H1 (cell line): ENCODE results near the gene TBRG4. TPM values are rescaled to one million over a fixed set of nuclear protein-coding genes. Genes with fewer than 3 reads are reported as not detected.

Experiments used
- POU5F1 ChIP-seq: IDR thresholded peaks from 2 replicates; pipeline ENCODE4 v1.6.1; 2011; ENCODE audit warnings: low read depth, mild to moderate bottlenecking, low read length, moderate library complexity
- polyA plus RNA-seq, 7 experiments: library from polyadenylated mRNA; depleted of rRNA in 3 of 7; stranded (reverse) in 5 of 7; unstranded in 2 of 7; fragments of >200 nt in 5 of 7; fragments of 200-250 nt in 2 of 7; gene quantifications; 1 replicate in 5 of 7; 2 replicates in 1 of 7; 4 replicates in 1 of 7; pipeline versions ENCODE4 v1.2.1 to v1.2.3, GENCODE V29; 2011 to 2013; ENCODE audit warnings: missing spikeins in 2 of 7, mixed read lengths in 2 of 7
- total RNA-seq: library from RNA; stranded (reverse); fragmentation: NEBNext Ultra II Directional; extraction: Animal tissue kit (Norgen Biotek cat#: 25700); gene quantifications from 2 replicates; pipeline ENCODE4 v1.2.1, GENCODE V29; 2021

TBRG4 gene
- total and polyA plus RNA-seq, 2 of the 8 experiments (the other 6 are each of a cell fraction or from before 2014, with no cell fraction given) = 110 to 137 TPM

- TF ChIP-seq POU5F1 = no peak
These were observed 43.9 kb downstream of the TBRG4 start (continued) for GRCh38 chr7:45067582-45067981.
